Neural cell (in vitro differentiated cells): ENCODE data around the gene STARD13. TPM values are rescaled to one million over a fixed set of nuclear protein-coding genes. Genes with fewer than 3 reads are reported as not detected.

Experiments
- H2AFZ ChIP-seq: fragments of 200-600, 300-800 bp; sonication (generic), shearing (Covaris generic); 2 replicates; pipeline ENCODE4 v1.6.0; 2014; ENCODE audit warnings: low read depth, mild to moderate bottlenecking, antibody characterized with exemption, low read length, moderate library complexity
- H3F3A ChIP-seq: fragments of 200-600 bp; shearing (Covaris generic); 2 replicates; pipeline ENCODE4 v1.6.1; 2016; ENCODE audit warnings: mild to moderate bottlenecking, moderate library complexity, mixed read lengths, antibody characterized with exemption, low read length; ENCODE audit not compliant: insufficient read depth, poor library complexity, severe bottlenecking
- H3K27ac ChIP-seq: fragments of 200-600, 300-800 bp; sonication (generic), shearing (Covaris generic); 2 replicates; pipeline ENCODE4 v1.5.1; 2014; ENCODE audit warnings: mild to moderate bottlenecking, low read length, moderate library complexity
- H3K27me3 ChIP-seq: fragments of 300-800, 200-600 bp; sonication (generic), shearing (Covaris generic); 2 replicates; pipeline ENCODE4 v1.6.0; 2014; ENCODE audit warnings: mild to moderate bottlenecking, low read depth, low read length, moderate library complexity; ENCODE audit not compliant: insufficient read depth
- H3K36me3 ChIP-seq: fragments of 300-800, 200-600 bp; sonication (generic), shearing (Covaris generic); 2 replicates; pipeline ENCODE4 v1.5.1; 2014; ENCODE audit warnings: mild to moderate bottlenecking, antibody characterized with exemption, low read length, moderate library complexity; ENCODE audit not compliant: insufficient read depth
- H3K4me2 ChIP-seq: fragments of 300-800, 200-600 bp; sonication (generic), shearing (Covaris generic); 2 replicates; pipeline ENCODE4 v1.6.0; 2014; ENCODE audit warnings: mild to moderate bottlenecking, low read length
- H3K4me3 ChIP-seq: fragments of 300-800, 200-600 bp; sonication (generic), shearing (Covaris generic); 2 replicates; pipeline ENCODE4 v1.5.1; 2014; ENCODE audit warnings: mild to moderate bottlenecking, low read length, moderate library complexity
- H3K79me2 ChIP-seq: fragments of 200-600 bp; shearing (Covaris generic); replicated peaks from 2 replicates; pipeline ENCODE4 v1.6.0; 2014; ENCODE audit warnings: mild to moderate bottlenecking, low read length, moderate library complexity; ENCODE audit not compliant: insufficient read depth
- H3K9ac ChIP-seq: fragments of 300-800, 200-600 bp; sonication (generic), shearing (Covaris generic); 2 replicates; pipeline ENCODE4 v1.6.1; 2016; ENCODE audit warnings: mild to moderate bottlenecking, low read length, mixed read lengths
- H3K9me2 ChIP-seq: fragments of 200-600 bp; shearing (Covaris generic); 2 replicates; pipeline ENCODE4 v1.6.1; 2016; ENCODE audit warnings: mild to moderate bottlenecking, low read length, mixed read lengths; ENCODE audit not compliant: insufficient read depth
- H3K9me3 ChIP-seq: fragments of 200-600, 300-800 bp; sonication (generic), shearing (Covaris generic); 2 replicates; pipeline ENCODE4 v1.6.1; 2016; ENCODE audit warnings: mild to moderate bottlenecking, mixed run types, low read length, moderate library complexity, mixed read lengths
- H4K20me1 ChIP-seq: fragments of 200-600 bp; shearing (Covaris generic); 2 replicates; pipeline ENCODE4 v1.6.1; 2016; ENCODE audit warnings: mild to moderate bottlenecking, mixed run types; ENCODE audit not compliant: insufficient read depth
- EP300 ChIP-seq: fragments of 450-650 bp; conservative IDR thresholded peaks from 2 replicates; pipeline ENCODE4 v1.6.1; 2014; ENCODE audit warnings: antibody characterized with exemption, mild to moderate bottlenecking, moderate library complexity; ENCODE audit not compliant: poor library complexity, severe bottlenecking
- EZH2 ChIP-seq: fragments of 200-600, 300-800 bp; shearing (Covaris generic), sonication (generic); IDR thresholded peaks from 2 replicates; pipeline ENCODE4 v1.6.1; 2014; ENCODE audit warnings: antibody characterized with exemption, low read length, borderline replicate concordance, mild to moderate bottlenecking; ENCODE audit not compliant: insufficient read depth, poor library complexity, severe bottlenecking
- MXI1 ChIP-seq: fragments of 450-650 bp; conservative IDR thresholded peaks from 2 replicates; pipeline ENCODE4 v1.6.1; 2014; ENCODE audit warnings: antibody characterized with exemption, mild to moderate bottlenecking; ENCODE audit not compliant: poor library complexity, severe bottlenecking
- POLR2AphosphoS5 ChIP-seq: IDR thresholded peaks from 2 replicates; pipeline ENCODE4 v1.6.1; 2012
- RAD21 ChIP-seq: fragments of 450-650 bp; conservative IDR thresholded peaks from 2 replicates; pipeline ENCODE4 v1.6.1; 2014; ENCODE audit warnings: antibody characterized with exemption, mild to moderate bottlenecking, moderate library complexity
- REST ChIP-seq: IDR thresholded peaks from 2 replicates; pipeline ENCODE4 v1.6.1; 2012; ENCODE audit warnings: borderline replicate concordance
- SMC3 ChIP-seq: fragments of 450-650 bp; conservative IDR thresholded peaks from 2 replicates; pipeline ENCODE4 v1.6.1; 2014; ENCODE audit warnings: antibody characterized with exemption, mild to moderate bottlenecking, moderate library complexity; ENCODE audit not compliant: poor library complexity
- TAF1 ChIP-seq: IDR thresholded peaks from 2 replicates; pipeline ENCODE4 v1.6.1; 2012; ENCODE audit warnings: low read depth
- polyA plus RNA-seq: library from polyadenylated mRNA; depleted of rRNA; stranded (reverse); fragments of >200 nt; gene quantifications from 2 replicates; pipeline ENCODE4 v1.2.3, GENCODE V29; 2014
- TF ChIP-seq, protein P1 (sequence below): fragments of 450-650 bp; IDR thresholded peaks from 2 replicates; pipeline ENCODE4 v1.5.1; 2014; ENCODE audit warnings: antibody characterized with exemption, mild to moderate bottlenecking, moderate library complexity; ENCODE audit not compliant: poor library complexity, severe bottlenecking

The STARD13 gene
- polyA plus RNA-seq, 1 donor from 2014 or later, result 0.05 TPM

DNA sequence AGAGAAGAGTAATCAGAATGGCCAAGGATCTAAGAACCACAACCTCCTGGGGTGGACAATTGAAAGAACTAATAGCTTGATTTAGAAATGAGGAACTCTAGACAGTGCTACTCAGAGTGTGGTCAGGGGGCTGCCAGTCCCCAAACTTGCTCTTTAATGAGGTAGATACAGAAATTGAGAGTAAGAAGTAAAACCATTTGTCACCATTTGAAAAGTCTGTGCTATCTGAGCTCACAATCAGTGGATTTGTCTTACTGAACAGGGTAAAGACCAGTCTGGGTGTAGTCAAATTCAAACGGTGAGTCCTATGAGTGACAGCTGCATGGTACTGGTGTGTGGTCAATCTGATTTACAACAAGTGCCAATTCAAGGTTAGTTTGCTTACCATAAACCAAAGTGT lies 150.5 kb downstream of the STARD13 start:
- H3K9me2 ChIP-seq, result no peaks in the 10 kb centered on the region
- H2AFZ ChIP-seq, result no peak overlapping the region
- no peaks in the 10 kb centered on the region for H3K79me2 ChIP-seq
- no peaks in the 10 kb centered on the region for H3K27me3 ChIP-seq
- H3K4me3 ChIP-seq, result no peak overlapping the region
- H3K36me3 ChIP-seq, result no peaks in the 10 kb centered on the region
- TF ChIP-seq TAF1 (no peak), EP300 (no peak), POLR2AphosphoS5 (no peak), RAD21 (no peak), EZH2 (no peak), REST (no peak), MXI1 (no peak), SMC3 (no peak)
- TF ChIP-seq, protein P1, sequence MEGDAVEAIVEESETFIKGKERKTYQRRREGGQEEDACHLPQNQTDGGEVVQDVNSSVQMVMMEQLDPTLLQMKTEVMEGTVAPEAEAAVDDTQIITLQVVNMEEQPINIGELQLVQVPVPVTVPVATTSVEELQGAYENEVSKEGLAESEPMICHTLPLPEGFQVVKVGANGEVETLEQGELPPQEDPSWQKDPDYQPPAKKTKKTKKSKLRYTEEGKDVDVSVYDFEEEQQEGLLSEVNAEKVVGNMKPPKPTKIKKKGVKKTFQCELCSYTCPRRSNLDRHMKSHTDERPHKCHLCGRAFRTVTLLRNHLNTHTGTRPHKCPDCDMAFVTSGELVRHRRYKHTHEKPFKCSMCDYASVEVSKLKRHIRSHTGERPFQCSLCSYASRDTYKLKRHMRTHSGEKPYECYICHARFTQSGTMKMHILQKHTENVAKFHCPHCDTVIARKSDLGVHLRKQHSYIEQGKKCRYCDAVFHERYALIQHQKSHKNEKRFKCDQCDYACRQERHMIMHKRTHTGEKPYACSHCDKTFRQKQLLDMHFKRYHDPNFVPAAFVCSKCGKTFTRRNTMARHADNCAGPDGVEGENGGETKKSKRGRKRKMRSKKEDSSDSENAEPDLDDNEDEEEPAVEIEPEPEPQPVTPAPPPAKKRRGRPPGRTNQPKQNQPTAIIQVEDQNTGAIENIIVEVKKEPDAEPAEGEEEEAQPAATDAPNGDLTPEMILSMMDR, result no peak
- H3K27ac ChIP-seq, result no peak overlapping the region
- H3F3A ChIP-seq, result no peaks in the 10 kb centered on the region
- no peak overlapping the region for H3K9ac ChIP-seq
- H3K4me2 ChIP-seq, result no peak overlapping the region
- no peaks in the 10 kb centered on the region for H4K20me1 ChIP-seq
- no peaks in the 10 kb centered on the region for H3K9me3 ChIP-seq

- H3K27ac ChIP-seq, result no peak overlapping the region
- no peak overlapping the region for H3K9ac ChIP-seq
- H3K79me2 ChIP-seq, result no peaks in the 10 kb centered on the region
- H3F3A ChIP-seq, result no peaks in the 10 kb centered on the region
- no peak for TF ChIP-seq EZH2
- TF ChIP-seq RAD21, result no peak
- TF ChIP-seq REST, result no peak
- TF ChIP-seq, protein P1, result no peak
- TF ChIP-seq SMC3, result no peak
- no peak overlapping the region for H3K4me2 ChIP-seq
- H3K27me3 ChIP-seq, result no peaks in the 10 kb centered on the region
- no peak overlapping the region for H3K4me3 ChIP-seq
- no peaks in the 10 kb centered on the region for H3K36me3 ChIP-seq
- H3K9me3 ChIP-seq, result no peaks in the 10 kb centered on the region
- H3K9me2 ChIP-seq, result no peaks in the 10 kb centered on the region
- no peak overlapping the region for H2AFZ ChIP-seq
- no peaks in the 10 kb centered on the region for H4K20me1 ChIP-seq
Observed at GRCh38 chr13:33134213-33134612, 151.3 kb downstream of the STARD13 start.
